GM12872 (cell line): ENCODE measurements around the gene LMF1.

ENCODE experiments used
- TF ChIP-seq, protein P1 (sequence below): IDR thresholded peaks from 3 replicates; pipeline ENCODE4 v1.5.1; 2011; ENCODE audit warnings: low read depth, mild to moderate bottlenecking, low read length, moderate library complexity; ENCODE audit not compliant: insufficient read depth

LMF1 gene

DNA sequence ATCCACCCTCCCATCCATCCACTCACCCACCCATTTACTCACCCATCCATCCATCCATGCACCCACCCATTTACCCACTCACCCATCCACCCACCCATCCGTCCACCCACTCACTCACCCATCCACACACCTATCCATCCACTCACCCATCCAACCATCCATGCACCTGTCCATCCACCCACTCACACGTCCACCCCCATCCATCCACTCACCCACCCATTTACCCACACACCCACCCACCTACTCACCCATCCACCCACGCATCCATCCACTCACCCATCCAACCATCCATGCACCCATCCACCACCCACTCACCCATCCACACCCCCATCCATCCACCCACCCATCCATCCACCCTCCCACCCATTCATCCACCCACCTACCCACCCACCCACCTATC, 22.9 kb upstream of the LMF1 start:
- TF ChIP-seq, protein P1, sequence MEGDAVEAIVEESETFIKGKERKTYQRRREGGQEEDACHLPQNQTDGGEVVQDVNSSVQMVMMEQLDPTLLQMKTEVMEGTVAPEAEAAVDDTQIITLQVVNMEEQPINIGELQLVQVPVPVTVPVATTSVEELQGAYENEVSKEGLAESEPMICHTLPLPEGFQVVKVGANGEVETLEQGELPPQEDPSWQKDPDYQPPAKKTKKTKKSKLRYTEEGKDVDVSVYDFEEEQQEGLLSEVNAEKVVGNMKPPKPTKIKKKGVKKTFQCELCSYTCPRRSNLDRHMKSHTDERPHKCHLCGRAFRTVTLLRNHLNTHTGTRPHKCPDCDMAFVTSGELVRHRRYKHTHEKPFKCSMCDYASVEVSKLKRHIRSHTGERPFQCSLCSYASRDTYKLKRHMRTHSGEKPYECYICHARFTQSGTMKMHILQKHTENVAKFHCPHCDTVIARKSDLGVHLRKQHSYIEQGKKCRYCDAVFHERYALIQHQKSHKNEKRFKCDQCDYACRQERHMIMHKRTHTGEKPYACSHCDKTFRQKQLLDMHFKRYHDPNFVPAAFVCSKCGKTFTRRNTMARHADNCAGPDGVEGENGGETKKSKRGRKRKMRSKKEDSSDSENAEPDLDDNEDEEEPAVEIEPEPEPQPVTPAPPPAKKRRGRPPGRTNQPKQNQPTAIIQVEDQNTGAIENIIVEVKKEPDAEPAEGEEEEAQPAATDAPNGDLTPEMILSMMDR, result no peak

DNA sequence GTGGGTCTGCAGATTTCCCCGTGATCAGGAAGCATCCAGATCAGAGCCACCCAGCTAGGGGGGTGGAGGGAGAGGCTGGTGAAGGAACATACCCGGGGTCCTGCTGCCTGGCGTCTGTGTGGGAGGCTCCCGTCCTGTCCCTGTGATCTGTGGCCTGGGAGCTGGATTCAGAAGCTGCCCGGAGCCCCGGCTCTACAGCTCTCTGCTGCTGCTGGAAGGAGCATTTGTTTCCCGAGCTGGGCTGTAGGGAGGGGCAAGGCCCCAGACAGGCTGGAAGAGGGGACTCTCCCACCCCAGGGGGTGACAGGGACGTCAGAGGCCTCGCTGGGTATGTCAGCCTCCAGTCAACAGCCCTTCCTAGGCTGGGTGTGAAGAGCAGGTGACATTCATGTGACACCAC, 21.0 kb upstream of the LMF1 start:
- TF ChIP-seq, protein P1, result no peak

DNA sequence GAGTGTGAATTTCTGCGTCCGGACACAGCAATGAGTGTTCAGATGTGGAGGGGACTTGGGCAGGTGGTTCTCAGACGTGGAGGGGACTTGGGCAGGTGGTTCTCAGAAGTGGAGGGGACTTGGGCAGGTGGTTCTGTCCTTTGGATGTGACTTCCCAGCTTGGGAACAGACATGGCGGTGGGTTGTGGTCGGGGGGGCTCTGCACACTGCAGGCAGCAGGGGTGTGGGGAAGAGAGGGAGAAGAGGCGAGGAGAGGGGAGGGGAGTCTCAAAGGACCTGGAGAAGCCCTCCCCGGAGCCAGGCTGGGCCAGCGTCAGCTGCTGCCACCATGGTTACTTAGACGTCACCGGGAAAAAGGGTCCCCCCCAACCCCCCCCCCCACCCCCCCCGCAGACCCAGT, 20.6 kb upstream of the LMF1 start:
- TF ChIP-seq, protein P1, result no peak

DNA sequence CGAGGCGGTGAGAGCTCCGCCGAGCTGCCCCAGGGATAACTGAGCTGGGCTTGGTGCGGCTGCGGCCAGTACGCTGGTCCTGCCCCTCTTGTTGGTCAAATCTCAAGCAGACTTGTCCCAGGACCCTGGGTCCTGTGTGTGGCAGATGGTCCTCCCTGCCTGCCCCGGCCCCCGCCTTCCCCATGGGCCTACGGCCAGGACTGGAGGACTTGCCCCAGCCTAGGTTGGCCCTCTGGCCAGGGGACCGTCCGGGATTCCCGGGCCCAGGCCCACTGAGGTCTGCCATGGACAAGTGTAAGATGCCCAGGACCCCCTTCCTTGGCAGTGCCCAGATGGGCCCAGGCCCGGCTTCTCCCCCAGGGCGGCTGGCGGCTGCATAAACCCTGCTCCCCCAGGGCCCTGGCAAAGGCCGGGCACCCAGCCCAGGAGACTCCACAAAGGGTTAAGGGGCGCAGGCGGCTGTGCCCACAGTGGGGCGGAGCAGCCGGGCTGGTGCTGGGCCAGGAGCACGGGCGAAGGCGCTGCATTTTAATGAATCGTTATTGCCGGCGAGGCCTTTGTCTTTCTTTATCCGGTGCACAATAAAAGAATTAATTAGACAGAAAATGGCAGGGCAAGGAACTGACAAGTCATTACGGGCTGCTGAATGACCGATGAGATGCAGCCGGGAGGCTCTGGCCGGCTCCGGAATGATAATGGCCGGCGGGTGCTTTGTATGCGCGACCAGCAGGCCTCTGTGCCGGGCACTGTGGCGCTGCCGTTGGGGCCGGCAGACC, 19.9 kb upstream of the LMF1 start:
- TF ChIP-seq, protein P1, result no peak

DNA sequence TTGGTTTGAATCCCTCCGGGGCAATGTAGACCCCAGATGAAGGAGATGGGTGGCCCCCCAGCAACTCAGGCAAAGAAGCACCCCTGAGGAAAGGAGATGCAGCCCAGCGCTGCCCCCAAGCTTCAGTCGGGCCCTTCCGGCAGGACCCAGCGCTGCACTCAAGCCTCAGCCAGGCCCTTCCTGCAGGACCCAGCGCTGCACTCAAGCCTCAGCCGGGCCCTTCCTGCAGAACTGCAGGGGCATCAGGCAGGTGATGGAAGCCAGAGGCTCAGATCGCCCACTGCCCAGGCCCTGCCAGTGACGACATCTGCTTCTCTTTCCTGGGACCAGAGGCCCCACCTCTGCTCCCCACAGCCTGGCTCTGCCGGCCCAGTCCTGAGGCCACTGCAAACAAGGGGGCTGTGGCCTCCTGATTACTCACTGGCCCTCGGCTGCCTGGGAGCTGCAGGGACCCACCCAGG, 18.6 kb upstream of the LMF1 start:
- TF ChIP-seq, protein P1, result no peak

DNA sequence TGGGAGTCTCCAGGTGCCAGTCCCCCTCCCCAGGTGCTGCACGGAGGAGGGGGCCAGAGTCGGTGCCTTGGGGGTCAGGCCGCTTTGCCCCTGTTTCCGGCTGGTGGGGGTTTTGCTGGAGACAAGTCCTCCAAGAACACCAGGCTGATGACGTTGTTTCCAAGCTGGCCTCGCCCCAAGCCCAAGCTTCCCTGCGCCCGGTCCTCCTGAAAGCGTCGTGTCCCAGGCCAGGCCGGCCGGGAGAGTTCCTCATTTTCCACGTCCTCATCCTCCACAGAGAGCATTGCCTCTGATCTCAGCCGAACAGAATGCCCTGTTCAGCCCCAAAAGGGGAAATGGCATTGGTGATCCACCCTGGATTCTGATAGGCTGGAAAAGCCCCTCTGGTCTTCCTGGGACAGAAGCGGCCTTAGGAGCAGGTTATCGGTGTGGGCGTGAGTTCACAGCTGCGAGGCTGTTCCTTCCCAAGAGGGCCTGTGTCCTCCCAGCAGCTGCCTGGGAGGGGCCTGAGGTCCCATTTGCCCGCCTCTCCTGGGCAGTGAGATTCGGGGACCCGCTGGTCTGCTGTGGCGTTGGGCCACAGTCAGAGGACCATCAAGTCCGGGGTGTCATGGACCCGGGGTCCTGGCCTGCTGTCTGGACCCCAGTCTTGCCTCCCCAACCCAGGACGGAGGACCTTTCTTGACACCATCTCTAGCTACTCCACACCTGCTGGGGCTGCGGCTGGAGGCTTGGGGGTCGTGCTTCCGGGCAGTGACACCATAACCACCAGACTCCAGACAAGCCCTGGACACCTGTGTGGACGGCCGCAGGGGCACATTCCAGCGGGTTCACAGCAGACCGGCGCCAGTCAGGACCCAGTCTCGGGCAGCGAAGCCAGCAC, 17.9 kb upstream of the LMF1 start:
- TF ChIP-seq, protein P1, result no peak

DNA sequence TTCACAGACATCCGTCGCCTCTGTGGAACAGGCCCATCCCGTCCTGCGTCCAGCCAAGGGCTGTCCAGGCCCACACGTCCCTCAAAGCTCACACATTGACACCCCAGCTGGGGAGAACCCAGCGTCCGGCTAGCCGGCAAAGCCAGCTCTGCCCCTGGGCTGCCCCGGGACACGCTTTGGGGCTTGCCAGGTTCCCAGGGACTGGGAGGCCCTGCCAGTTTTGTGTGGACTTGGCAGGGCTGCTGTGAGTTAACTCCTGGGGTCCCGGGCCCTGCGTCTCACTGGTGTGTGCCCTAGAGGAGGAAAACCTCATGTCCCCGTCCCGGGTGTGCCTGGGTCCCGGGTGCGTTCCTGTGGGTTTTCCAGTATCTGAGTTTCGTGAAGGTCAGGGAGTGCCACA, 17.1 kb upstream of the LMF1 start:
- TF ChIP-seq, protein P1, result no peak
